Mesendoderm (in vitro differentiated cells): ENCODE data around the gene PIBF1.

Experiments
- DNase-seq: peaks from one replicate; pipeline ENCODE4 v3.0.0; 2013
- H2AK5ac ChIP-seq: 2 replicates; pipeline ENCODE4 v1.6.1; 2013; ENCODE audit warnings: low read length, inconsistent platforms
- H2BK120ac ChIP-seq: 2 replicates; pipeline ENCODE4 v1.6.1; 2013; ENCODE audit warnings: low read depth, mild to moderate bottlenecking, low read length, moderate library complexity, mixed read lengths
- H2BK15ac ChIP-seq: replicated peaks from 2 replicates; pipeline ENCODE4 v1.6.1; 2013; ENCODE audit warnings: low read depth, mild to moderate bottlenecking, moderate library complexity
- H2BK5ac ChIP-seq: 2 replicates; pipeline ENCODE4 v1.6.1; 2013; ENCODE audit warnings: low read length, inconsistent platforms
- H3K18ac ChIP-seq: 2 replicates; pipeline ENCODE4 v1.6.1; 2013; ENCODE audit warnings: mild to moderate bottlenecking, low read length, mixed read lengths
- H3K23ac ChIP-seq: one replicate; pipeline ENCODE4 v1.6.1; 2013; ENCODE audit warnings: low read length
- H3K27ac ChIP-seq: 2 replicates; pipeline ENCODE4 v1.5.1; 2013; ENCODE audit warnings: low read depth, mild to moderate bottlenecking, inconsistent platforms, low read length, moderate library complexity
- H3K27me3 ChIP-seq: 2 replicates; pipeline ENCODE4 v1.6.1; 2013; ENCODE audit warnings: low read length, control low read depth, mild to moderate bottlenecking, inconsistent platforms; ENCODE audit not compliant: insufficient read depth, poor library complexity
- H3K36me3 ChIP-seq: 2 replicates; pipeline ENCODE4 v1.6.1; 2013; ENCODE audit warnings: low read length, inconsistent platforms; ENCODE audit not compliant: control insufficient read depth, insufficient read depth
- H3K4ac ChIP-seq: one replicate; pipeline ENCODE4 v1.6.1; 2013; ENCODE audit warnings: low read depth, mild to moderate bottlenecking, low read length, moderate library complexity
- H3K4me1 ChIP-seq: 2 replicates; pipeline ENCODE4 v1.6.1; 2013; ENCODE audit warnings: low read depth, low read length, inconsistent platforms; ENCODE audit not compliant: control insufficient read depth
- H3K4me2 ChIP-seq: 2 replicates; pipeline ENCODE4 v1.6.1; 2013; ENCODE audit warnings: low read length
- H3K4me3 ChIP-seq: 2 replicates; pipeline ENCODE4 v1.5.1; 2013; ENCODE audit warnings: mild to moderate bottlenecking, low read length
- H3K56ac ChIP-seq: one replicate; pipeline ENCODE4 v1.6.1; 2013; ENCODE audit warnings: low read length
- H3K79me1 ChIP-seq: 2 replicates; pipeline ENCODE4 v1.6.1; 2013; ENCODE audit warnings: low read length, inconsistent platforms
- H3K79me2 ChIP-seq: 2 replicates; pipeline ENCODE4 v1.6.1; 2013; ENCODE audit warnings: mild to moderate bottlenecking, low read length; ENCODE audit not compliant: control insufficient read depth, insufficient read depth
- H3K9ac ChIP-seq: 2 replicates; pipeline ENCODE4 v1.6.1; 2013; ENCODE audit warnings: low read length, inconsistent platforms
- H4K5ac ChIP-seq: one replicate; pipeline ENCODE4 v1.6.1; 2013; ENCODE audit warnings: low read length
- H4K8ac ChIP-seq: one replicate; pipeline ENCODE4 v1.6.1; 2013; ENCODE audit warnings: low read depth, mild to moderate bottlenecking, control low read depth, low read length, moderate library complexity
- WGBS: extraction: QIAGEN DNeasy Blood & Tissue Kit; methylation state at CpG from one replicate; pipeline ENCODE4 v1.1.7; 2013; ENCODE audit warnings: low lambda C conversion rate, missing lambda C conversion rate; ENCODE audit not compliant: insufficient coverage; ENCODE audit errors: extremely low coverage; 5-methylcytosine and 5-hydroxymethylcytosine counted together

The PIBF1 gene

GRCh38 chr13:73000027-73000674 is 218.2 kb downstream of the PIBF1 start:
- peak; percentile 39 for DNase-seq
- H3K27me3 ChIP-seq: no peaks in the 10 kb centered on the region
- no peak overlapping the region for H2BK15ac ChIP-seq
- H3K4ac ChIP-seq: no peak overlapping the region
- no peak overlapping the region for H2AK5ac ChIP-seq
- H3K4me3 ChIP-seq: no peak overlapping the region
- H3K23ac ChIP-seq: no peak overlapping the region
- no peak overlapping the region for H3K4me2 ChIP-seq
- H2BK5ac ChIP-seq: no peak overlapping the region
- no peak overlapping the region for H4K5ac ChIP-seq
- H3K27ac ChIP-seq: no peak overlapping the region
- no peaks in the 10 kb centered on the region for H3K79me1 ChIP-seq
- WGBS: no CpG with 5 or more reads among the region's 4 CpGs
- H3K36me3 ChIP-seq: no peaks in the 10 kb centered on the region
- H3K4me1 ChIP-seq: no peaks in the 10 kb centered on the region
- no peak overlapping the region for H3K56ac ChIP-seq
- H2BK120ac ChIP-seq: no peak overlapping the region
- no peaks in the 10 kb centered on the region for H3K79me2 ChIP-seq
- no peak overlapping the region for H3K18ac ChIP-seq
- H4K8ac ChIP-seq: no peak overlapping the region
- no peak overlapping the region for H3K9ac ChIP-seq

GRCh38 chr13:73001971-73002370 is 220.0 kb downstream of the PIBF1 start:
- H3K79me1 ChIP-seq: no peaks in the 10 kb centered on the region
- no peak overlapping the region for H3K9ac ChIP-seq
- no peaks in the 10 kb centered on the region for H3K4me1 ChIP-seq
- no peaks in the 10 kb centered on the region for H3K36me3 ChIP-seq
- H2BK15ac ChIP-seq: no peak overlapping the region
- H3K79me2 ChIP-seq: no peaks in the 10 kb centered on the region
- DNase-seq: no peak
- H3K56ac ChIP-seq: no peak overlapping the region
- no peak overlapping the region for H3K4me3 ChIP-seq
- no peak overlapping the region for H2AK5ac ChIP-seq
- no peaks in the 10 kb centered on the region for H3K27me3 ChIP-seq
- no peak overlapping the region for H3K23ac ChIP-seq
- H3K4me2 ChIP-seq: no peak overlapping the region
- H3K27ac ChIP-seq: no peak overlapping the region
- no peak overlapping the region for H2BK5ac ChIP-seq
- no peak overlapping the region for H3K18ac ChIP-seq
- H3K4ac ChIP-seq: no peak overlapping the region
- no peak overlapping the region for H2BK120ac ChIP-seq
- H4K8ac ChIP-seq: no peak overlapping the region
- no peak overlapping the region for H4K5ac ChIP-seq

GRCh38 chr13:73011751-73012150 is 229.8 kb downstream of the PIBF1 start:
- no CpG with 5 or more reads among the region's 5 CpGs for WGBS
- Histone ChIP-seq H3K56ac (no peak overlapping the region), H3K79me1 (no peaks in the 10 kb centered on the region), H3K23ac (no peak overlapping the region), H4K5ac (no peak overlapping the region), H3K4me1 (no peaks in the 10 kb centered on the region), H3K79me2 (no peaks in the 10 kb centered on the region), H2BK5ac (no peak overlapping the region), H3K18ac (no peak overlapping the region), H4K8ac (no peak overlapping the region), H3K27ac (no peak overlapping the region), H2BK15ac (no peak overlapping the region), H3K4me3 (no peak overlapping the region), H3K36me3 (no peaks in the 10 kb centered on the region), H3K4ac (no peak overlapping the region), H3K4me2 (no peak overlapping the region), H3K9ac (no peak overlapping the region), H2BK120ac (no peak overlapping the region), H3K27me3 (no peaks in the 10 kb centered on the region), H2AK5ac (no peak overlapping the region)
- DNase-seq: no peak

GRCh38 chr13:73015805-73016204 is 233.9 kb downstream of the PIBF1 start:
- H3K4me1 ChIP-seq: no peaks in the 10 kb centered on the region
- WGBS: no CpG with 5 or more reads among the region's 1 CpG
- no peak overlapping the region for H4K8ac ChIP-seq
- no peaks in the 10 kb centered on the region for H3K79me1 ChIP-seq
- no peak overlapping the region for H3K4me3 ChIP-seq
- no peak overlapping the region for H2BK5ac ChIP-seq
- H3K23ac ChIP-seq: no peak overlapping the region
- no peaks in the 10 kb centered on the region for H3K36me3 ChIP-seq
- H3K4me2 ChIP-seq: no peak overlapping the region
- H3K9ac ChIP-seq: no peak overlapping the region
- no peak for DNase-seq
- no peak overlapping the region for H3K56ac ChIP-seq
- H3K18ac ChIP-seq: no peak overlapping the region
- H2AK5ac ChIP-seq: no peak overlapping the region
- H3K27ac ChIP-seq: no peak overlapping the region
- H2BK120ac ChIP-seq: no peak overlapping the region
- H3K4ac ChIP-seq: no peak overlapping the region
- H2BK15ac ChIP-seq: no peak overlapping the region
- H3K79me2 ChIP-seq: no peaks in the 10 kb centered on the region
- H3K27me3 ChIP-seq: no peaks in the 10 kb centered on the region
- no peak overlapping the region for H4K5ac ChIP-seq

GRCh38 chr13:73018336-73018735 is 236.4 kb downstream of the PIBF1 start:
- WGBS: no CpG with 5 or more reads among the region's 1 CpG

More at GRCh38 chr13:73018336-73018735, 236.4 kb downstream of the PIBF1 start:
- Histone ChIP-seq H3K56ac (no peak overlapping the region), H3K23ac (no peak overlapping the region), H2BK120ac (no peak overlapping the region), H3K9ac (no peak overlapping the region), H3K18ac (no peak overlapping the region), H2BK15ac (no peak overlapping the region), H2BK5ac (no peak overlapping the region), H3K79me2 (no peaks in the 10 kb centered on the region), H4K8ac (no peak overlapping the region), H2AK5ac (no peak overlapping the region), H3K36me3 (no peaks in the 10 kb centered on the region), H3K4ac (no peak overlapping the region), H3K27ac (no peak overlapping the region), H3K4me2 (no peak overlapping the region), H3K4me3 (no peak overlapping the region), H4K5ac (no peak overlapping the region), H3K4me1 (no peaks in the 10 kb centered on the region), H3K79me1 (no peaks in the 10 kb centered on the region), H3K27me3 (no peaks in the 10 kb centered on the region)
- DNase-seq: no peak
